IPS-18c (cell line): Measurements from ENCODE around the gene SMOC1.

ENCODE experiments used
- H3K4me3 ChIP-seq: 2 replicates; pipeline ENCODE4 v1.7.0; 2013; ENCODE audit warnings: low read depth, mild to moderate bottlenecking, low read length, moderate library complexity; ENCODE audit not compliant: insufficient read depth
- H3K9me3 ChIP-seq: one replicate; pipeline ENCODE4 v1.6.1; 2013; ENCODE audit warnings: mild to moderate bottlenecking, low read length, moderate library complexity; ENCODE audit not compliant: control insufficient read depth, insufficient read depth

The SMOC1 gene

DNA sequence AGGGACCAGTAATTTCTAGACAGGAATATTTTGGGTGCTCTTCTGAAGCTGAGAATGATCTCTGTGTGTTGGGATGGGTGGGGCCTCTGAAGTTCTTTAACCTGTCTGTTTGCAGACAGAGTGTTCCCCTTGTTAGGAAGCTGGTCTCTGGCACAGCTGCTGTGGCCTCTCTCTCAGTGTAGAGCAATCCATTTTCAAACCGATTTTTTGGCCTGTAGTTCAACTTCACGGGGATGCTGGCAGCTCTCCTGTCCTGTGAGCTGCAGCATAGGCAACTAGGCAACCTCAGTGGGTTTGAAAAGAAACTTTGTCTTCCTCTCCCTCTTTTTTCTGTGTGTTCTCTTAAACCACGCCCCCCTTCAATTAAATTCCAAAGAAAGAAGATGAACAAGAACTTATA, 69.1 kb downstream of the SMOC1 start:
- Histone ChIP-seq H3K9me3 (peaks cover 6% of the 10 kb centered on the region), H3K4me3 (no peak overlapping the region)

GRCh38 chr14:69951263-69951662, 72.0 kb downstream of the SMOC1 start:
- Histone ChIP-seq H3K4me3 (no peak overlapping the region), H3K9me3 (no peaks in the 10 kb centered on the region)

DNA sequence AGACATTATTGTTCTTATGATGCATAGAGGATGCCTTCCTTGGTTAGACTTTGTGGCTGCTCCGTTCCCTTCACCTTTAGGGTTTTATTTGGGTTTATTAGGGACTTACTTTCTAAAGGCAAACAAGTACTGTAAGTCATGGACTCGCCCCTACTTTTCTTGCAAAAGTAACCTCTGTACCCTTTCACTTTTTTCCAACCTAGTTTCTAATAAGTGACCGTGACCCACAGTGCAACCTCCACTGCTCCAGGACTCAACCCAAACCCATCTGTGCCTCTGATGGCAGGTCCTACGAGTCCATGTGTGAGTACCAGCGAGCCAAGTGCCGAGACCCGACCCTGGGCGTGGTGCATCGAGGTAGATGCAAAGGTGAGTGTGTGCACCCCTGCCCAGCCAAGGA, 72.7 kb downstream of the SMOC1 start:
- Histone ChIP-seq H3K9me3 (no peaks in the 10 kb centered on the region), H3K4me3 (no peak overlapping the region)

DNA sequence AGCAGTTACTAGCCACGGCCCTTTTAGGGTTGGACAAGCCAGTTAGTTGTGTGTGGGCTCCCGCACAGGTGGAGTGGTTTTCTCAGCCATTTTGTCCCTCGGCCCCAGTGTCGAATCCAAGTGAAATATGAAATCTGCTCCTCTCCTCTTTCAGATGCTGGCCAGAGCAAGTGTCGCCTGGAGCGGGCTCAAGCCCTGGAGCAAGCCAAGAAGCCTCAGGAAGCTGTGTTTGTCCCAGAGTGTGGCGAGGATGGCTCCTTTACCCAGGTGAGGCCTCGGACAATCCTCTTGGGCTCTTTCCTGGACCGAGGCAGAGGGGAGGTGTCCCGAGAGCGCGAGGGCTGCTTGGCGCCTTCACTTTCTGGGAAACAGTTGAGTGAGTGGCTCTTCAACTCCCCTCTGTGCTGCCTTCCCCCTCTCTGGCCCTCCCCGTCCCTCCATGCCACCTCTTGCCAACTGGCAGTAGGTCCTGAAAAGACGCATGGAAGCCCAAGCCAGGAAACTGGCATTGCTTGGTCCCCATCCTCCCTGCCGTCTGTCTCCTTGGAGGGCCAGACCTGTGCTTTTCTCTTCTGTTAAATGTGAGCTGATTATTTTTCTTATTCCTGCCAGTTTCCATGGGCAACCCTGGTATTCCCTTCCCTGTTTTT, 74.2 kb downstream of the SMOC1 start:
- no peaks in the 10 kb centered on the region for H3K9me3 ChIP-seq
- no peak overlapping the region for H3K4me3 ChIP-seq

DNA sequence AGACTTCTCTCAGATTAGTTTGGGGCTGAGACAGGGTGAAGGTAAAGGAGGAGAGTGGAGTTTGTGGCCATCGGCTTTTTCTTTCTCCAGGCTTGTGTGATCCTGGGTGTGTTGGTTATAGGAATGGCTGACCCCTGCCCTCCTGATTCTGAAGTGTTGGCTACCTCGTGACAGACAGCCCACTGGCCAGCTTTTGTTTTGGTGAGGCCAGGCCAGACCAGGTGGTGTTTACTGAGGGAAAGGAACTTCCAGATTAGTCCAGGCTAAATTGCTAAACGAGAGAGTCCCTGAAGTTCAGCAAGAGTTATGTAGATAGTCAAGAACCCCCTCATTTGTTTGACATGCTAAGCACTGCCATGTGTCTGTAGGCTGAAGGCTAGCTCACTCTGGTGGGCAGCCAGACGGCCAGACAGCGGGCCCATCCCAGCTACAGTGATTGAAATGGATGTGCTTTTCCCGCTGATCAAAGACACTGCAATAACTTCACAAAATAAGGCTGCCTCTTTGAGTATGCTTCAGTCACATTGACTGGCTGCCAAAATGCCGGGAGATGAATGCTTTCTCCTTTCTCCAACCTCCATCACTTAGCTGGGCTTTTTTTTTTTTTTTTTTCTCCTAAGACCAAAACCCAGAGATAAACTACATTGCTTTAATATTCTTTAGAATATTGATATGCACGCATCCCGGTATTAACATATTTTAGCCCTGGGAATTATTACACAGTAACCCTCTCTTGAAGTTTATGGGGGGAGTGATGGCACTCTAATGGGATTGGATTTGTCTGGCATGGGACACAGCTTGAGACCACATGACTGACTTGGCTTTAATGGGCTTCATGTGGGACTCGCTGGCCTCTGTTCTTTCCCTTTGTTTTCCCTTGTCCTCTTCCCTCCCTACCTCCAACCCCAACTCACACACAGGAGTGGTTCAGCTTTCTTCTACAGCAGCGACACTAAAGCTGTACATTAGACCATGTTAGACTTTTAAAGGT, 76.9 kb downstream of the SMOC1 start:
- Histone ChIP-seq H3K4me3 (no peak overlapping the region), H3K9me3 (no peaks in the 10 kb centered on the region)

DNA sequence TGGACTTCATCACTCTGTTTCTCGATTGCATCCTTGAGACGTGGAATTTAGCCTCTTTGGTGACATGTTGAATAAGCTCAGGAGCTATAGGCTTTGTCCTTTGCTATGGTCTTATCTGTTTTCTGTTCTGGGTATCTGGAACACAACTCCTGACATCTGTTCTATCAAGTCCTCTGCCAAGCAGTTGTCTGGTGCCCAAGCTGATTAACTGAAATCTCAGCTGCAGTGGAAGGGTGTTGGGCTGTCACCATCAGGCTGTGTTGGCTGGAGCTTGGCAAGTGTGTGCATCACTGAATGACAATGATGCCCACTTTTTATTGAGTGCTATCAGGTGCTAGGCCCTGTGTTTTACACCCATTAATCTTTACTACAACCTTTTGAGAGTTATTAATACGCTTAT, 77.8 kb downstream of the SMOC1 start:
- H3K9me3 ChIP-seq = no peaks in the 10 kb centered on the region
- H3K4me3 ChIP-seq = no peak overlapping the region

DNA sequence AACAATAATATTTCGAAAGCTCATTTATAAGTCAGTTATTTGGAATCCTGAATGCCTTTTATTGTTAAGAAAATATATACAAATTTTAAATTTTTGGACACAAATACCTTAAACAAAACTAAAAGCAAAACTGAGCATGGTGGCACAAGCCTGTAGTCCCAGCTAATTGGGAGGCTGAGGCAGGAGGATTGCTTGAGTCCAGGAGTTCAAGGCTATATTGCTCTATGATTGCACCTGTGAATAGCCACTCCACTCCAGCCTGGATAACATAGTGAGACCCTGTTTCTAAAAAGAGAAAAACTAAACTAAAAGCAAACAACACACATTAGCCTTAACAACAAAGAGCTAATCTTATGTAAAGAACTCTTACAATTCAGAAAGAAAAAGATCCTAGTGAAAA, 78.8 kb downstream of the SMOC1 start:
- Histone ChIP-seq H3K4me3 (no peak overlapping the region), H3K9me3 (no peaks in the 10 kb centered on the region)

- no peak overlapping the region for H3K4me3 ChIP-seq
- no peaks in the 10 kb centered on the region for H3K9me3 ChIP-seq
Observed at GRCh38 chr14:69959136-69959535, 79.9 kb downstream of the SMOC1 start.

- Histone ChIP-seq H3K4me3 (no peak overlapping the region), H3K9me3 (no peaks in the 10 kb centered on the region)
Observed at GRCh38 chr14:69960296-69960695, 81.1 kb downstream of the SMOC1 start.

- Histone ChIP-seq H3K9me3 (no peaks in the 10 kb centered on the region), H3K4me3 (no peak overlapping the region)
Observed at GRCh38 chr14:69963966-69964365, 84.8 kb downstream of the SMOC1 start.

DNA sequence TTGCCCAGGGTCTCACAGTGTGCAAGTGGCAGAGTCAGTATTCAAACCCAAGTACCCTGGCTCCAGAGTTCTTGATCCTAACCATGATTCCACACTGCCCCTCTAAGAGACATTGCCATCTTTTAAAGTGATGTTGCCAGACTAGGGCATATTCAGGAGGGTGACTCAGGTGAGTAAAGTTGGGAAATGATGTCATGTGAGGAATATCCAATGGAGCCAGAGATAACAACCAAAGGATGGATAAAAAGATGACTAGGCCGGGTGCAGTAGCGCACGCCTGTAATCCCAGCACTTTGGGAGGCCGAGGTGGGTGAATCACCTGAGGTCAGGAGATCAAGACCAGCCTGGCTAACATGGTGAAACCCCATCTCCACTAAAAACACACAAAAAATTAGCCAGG, 85.6 kb downstream of the SMOC1 start:
- Histone ChIP-seq H3K9me3 (no peaks in the 10 kb centered on the region), H3K4me3 (no peak overlapping the region)

GRCh38 chr14:69968132-69968531, 88.9 kb downstream of the SMOC1 start:
- Histone ChIP-seq H3K9me3 (peaks cover 2% of the 10 kb centered on the region), H3K4me3 (no peak overlapping the region)

DNA sequence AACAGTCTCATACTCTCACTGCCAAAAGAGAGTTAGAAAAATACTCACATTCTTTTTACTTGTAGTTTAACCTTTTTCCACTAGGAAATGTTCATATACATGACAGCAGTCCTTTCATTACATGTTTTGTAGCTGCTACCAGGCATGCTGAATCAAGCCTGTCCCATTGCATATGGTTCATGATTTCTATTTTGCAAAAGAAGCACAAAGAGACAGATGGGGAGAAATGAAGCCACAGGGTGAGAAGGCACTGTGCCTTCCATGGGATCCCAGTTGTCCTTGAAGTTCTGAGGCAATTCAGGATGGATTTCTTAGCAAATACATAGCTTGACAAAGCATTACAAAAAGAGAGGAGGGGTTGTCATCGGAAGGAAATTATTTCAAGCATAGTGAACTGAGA, 89.5 kb downstream of the SMOC1 start:
- Histone ChIP-seq H3K4me3 (no peak overlapping the region), H3K9me3 (peaks cover 2% of the 10 kb centered on the region)

DNA sequence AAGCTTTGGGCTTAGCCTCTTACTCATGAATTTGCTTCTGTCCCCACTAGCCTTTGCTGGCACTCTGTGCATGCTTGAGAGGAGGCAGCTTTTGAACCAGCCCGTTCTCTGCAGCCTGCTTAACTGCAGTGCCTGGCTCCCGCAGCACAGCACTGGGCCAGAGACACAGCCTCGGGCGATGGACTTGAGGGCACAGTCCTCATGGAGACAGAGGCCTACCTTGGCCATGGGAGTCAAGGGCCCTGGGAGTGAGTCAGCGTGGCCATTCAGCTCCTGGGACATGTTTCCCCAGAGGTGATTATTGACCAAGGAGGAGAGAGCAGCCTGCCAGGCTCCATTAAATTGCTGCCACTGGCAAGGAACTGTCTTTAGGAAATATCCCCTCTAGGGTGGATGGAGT, 93.5 kb downstream of the SMOC1 start:
- no peak overlapping the region for H3K4me3 ChIP-seq
- peaks cover 2% of the 10 kb centered on the region for H3K9me3 ChIP-seq

DNA sequence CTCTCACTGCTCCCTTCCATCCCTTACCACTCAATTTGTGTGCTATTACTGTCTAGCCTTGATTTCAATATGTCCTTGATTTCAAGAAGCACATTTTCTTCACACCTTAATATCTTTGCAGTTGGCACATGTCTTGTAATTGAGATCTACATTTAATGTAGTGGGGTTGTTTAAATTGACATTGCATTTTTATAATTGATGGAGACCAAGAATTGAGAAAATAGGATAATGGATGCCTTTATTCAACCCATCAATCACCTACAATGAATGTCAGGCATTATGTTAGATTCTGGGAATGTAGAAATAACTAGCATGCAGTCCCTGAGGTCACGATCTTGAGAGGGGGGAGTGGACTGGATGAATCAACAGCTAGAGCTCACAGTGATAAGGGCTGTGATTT, 94.6 kb downstream of the SMOC1 start:
- Histone ChIP-seq H3K4me3 (no peak overlapping the region), H3K9me3 (peaks cover 2% of the 10 kb centered on the region)

DNA sequence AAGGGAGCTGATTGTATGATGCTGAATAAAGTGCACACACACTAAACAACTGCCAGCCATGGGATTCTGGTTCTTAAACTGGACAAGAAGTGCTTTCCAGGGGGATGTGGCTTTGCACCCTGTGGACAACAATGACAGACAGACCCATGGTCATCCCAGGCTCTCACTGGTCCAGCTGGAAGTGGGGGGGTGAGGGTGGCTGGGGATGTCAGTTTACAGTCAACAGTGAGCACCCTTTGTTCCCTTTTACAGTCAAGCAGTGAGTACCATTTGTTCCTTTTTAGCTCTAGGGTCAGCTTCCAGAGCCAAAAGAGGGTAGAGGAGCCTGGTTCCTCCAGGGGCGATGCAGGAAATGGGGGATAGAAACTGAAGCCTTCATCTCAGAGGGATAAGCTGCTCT, 100.7 kb downstream of the SMOC1 start:
- H3K9me3 ChIP-seq = no peaks in the 10 kb centered on the region
- H3K4me3 ChIP-seq = no peak overlapping the region

DNA sequence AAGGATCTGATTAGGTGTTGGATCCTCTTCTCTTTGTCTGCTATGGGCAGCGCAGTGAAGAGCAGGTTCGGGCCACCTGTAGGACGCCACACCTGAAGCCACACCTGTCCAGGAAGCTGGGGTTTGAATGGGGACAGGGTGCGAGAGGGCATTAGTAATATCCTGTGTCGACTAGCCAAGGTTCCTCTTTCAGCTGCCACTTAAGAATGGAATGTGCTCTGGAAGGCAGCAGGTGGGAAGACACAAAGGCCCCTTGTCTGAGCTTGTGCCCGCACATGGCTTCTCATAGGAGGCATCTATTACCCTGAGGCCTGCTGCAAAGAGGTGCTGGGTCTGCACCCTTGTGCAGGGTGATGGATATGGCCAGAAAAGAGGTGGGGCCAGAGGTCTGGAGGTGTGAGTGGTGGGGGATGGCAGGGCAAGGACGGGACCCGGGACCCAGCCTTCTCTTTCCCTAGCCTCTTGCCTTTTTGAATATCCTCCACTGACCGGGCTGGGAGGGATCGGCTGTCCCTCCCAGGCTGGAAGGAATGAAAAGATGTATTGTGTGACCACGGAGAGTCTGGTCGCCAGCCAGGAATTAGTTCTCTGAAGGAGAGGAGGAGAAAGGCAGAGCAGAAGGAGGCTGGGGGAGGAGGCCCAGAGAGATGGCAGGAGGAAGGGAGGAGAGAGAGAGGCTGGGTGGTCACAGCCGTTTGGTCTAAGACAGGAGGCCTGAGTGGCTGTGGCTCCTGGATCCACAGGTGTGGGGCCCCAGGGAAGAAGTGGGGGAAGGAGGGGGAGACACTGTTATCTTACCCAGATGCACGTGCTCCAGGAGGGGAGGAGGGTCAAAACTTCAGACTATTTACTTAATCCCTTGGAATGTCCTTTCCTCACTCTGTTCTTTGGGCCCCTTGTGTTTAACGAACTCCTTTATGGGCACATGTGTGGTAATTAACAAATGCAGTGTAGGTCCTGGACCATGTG, 101.5 kb downstream of the SMOC1 start:
- no peak overlapping the region for H3K4me3 ChIP-seq

More for the DNA sequence above, 101.5 kb downstream of the SMOC1 start:
- H3K9me3 ChIP-seq = no peaks in the 10 kb centered on the region
